ENCODE measurements around the gene ACSL5.

DNA sequence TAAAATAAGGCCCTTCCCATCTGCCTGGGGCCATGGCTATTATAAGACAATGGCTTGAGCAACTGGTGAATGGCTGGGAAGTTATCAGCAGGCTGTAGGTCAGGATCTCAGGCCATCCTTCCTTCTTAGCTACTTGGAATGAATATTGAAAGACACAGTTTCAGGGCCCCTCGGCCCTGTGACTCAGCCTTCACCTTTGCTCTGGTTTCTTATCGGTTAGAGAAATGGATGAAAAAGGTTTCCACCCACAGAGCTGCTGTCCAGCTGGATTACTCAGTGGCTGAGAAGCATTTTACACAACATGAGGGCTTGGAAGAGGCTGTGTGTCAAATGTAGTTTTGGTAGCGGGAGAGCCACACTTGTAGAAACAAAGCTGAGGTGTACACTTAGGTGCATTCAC lies 9.4 kb downstream of the ACSL5 start:
- TF ChIP-seq MXI1 (IDR thresholded peaks at IDR 0.05; ENCODE audit: borderline replicate concordance, low read depth, low read length), result no peak
- TF ChIP-seq, protein P1, sequence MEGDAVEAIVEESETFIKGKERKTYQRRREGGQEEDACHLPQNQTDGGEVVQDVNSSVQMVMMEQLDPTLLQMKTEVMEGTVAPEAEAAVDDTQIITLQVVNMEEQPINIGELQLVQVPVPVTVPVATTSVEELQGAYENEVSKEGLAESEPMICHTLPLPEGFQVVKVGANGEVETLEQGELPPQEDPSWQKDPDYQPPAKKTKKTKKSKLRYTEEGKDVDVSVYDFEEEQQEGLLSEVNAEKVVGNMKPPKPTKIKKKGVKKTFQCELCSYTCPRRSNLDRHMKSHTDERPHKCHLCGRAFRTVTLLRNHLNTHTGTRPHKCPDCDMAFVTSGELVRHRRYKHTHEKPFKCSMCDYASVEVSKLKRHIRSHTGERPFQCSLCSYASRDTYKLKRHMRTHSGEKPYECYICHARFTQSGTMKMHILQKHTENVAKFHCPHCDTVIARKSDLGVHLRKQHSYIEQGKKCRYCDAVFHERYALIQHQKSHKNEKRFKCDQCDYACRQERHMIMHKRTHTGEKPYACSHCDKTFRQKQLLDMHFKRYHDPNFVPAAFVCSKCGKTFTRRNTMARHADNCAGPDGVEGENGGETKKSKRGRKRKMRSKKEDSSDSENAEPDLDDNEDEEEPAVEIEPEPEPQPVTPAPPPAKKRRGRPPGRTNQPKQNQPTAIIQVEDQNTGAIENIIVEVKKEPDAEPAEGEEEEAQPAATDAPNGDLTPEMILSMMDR (conservative IDR thresholded peaks at IDR 0.05; ENCODE audit: low read depth, low read length), result no peak
- TF ChIP-seq POLR2A (IDR thresholded peaks at IDR 0.05; ENCODE audit: low read depth, low read length), result no peak
- TF ChIP-seq SMC3 (IDR thresholded peaks at IDR 0.05; ENCODE audit: low read depth, low read length), result no peak
- no peak for TF ChIP-seq NFE2L2 (IDR thresholded peaks at IDR 0.05; ENCODE audit: low read depth, low read length)
- TF ChIP-seq FOS (IDR thresholded peaks at IDR 0.05; ENCODE audit: low read depth, low read length), result peak; percentile 69; the same call in 1 of the 2 replicates
- peak; percentile 31; the same call in 1 of the 2 replicates for TF ChIP-seq CEBPB (IDR thresholded peaks at IDR 0.05; ENCODE audit: low read depth, low read length)
- no peak for TF ChIP-seq RAD21 (IDR thresholded peaks at IDR 0.05; ENCODE audit: low read length)
- TF ChIP-seq RFX5 (IDR thresholded peaks at IDR 0.05; ENCODE audit: low read depth, low read length), result no peak

All from IMR-90 (cell line).